HepG2 (cell line): ENCODE data around the gene NLRC5. TPM values are rescaled to one million over a fixed set of nuclear protein-coding genes. Genes with fewer than 3 reads are reported as not detected.

Experiments used
- ATAC-seq: fragments of 200-7000 bp; cut with Tn5 transposase; 3 replicates; pipeline ENCODE4 v1.9.1; 2020; ENCODE audit warnings: mild to moderate bottlenecking, moderate library complexity
- BruUV-seq: library from RNA; stranded (reverse); fragments of 400-500 nt; replicated peaks from 2 replicates; lab custom pipeline; 2021; lab: Mats Ljungman, UMichigan
- CTCF ChIA-PET: fragments of 300-600 bp; formaldehyde crosslinking; extraction: SDS; loops from one replicate; lab custom pipeline; 2021; ENCODE audit warnings: low total read pairs, inconsistent platforms, low intra/inter-chr PET ratio; lab: Yijun Ruan, JAX
- POLR2A ChIA-PET: fragments of 350-600 bp; sonication (Branson Sonifier 250); formaldehyde crosslinking; loops from one replicate; lab custom pipeline; 2020; ENCODE audit warnings: antibody characterized with exemption, inconsistent platforms; lab: Yijun Ruan, JAX
- DNase-seq: peaks from one replicate; pipeline ENCODE4 v3.0.0-alpha.2; 2015; ENCODE audit warnings: low spot score
- FAIRE-seq: peaks from 3 replicates; lab custom pipeline; 2011; peaks lifted over from hg19 to GRCh38; lab: Jason Lieb, UNC
- H2AFZ ChIP-seq: one replicate; pipeline ENCODE4 v1.6.1; 2011; ENCODE audit warnings: low read length, inconsistent platforms
- H3K27ac ChIP-seq: fragments of 300-600 bp; 3 replicates; pipeline ENCODE4 v1.8.0; 2011; ENCODE audit warnings: mixed run types, mild to moderate bottlenecking, mixed read lengths, low read length, inconsistent platforms; ENCODE audit not compliant: insufficient read depth; ENCODE audit errors: extremely low read length
- H3K27me3 ChIP-seq, 2 experiments: fragments of 200-600 bp in 1 of 2; 2 replicates in 1 of 2; 3 replicates in 1 of 2; pipeline versions ENCODE4 v1.6.0 to v1.8.0; 2011; ENCODE audit warnings: low read length in 2 of 2, mild to moderate bottlenecking in 2 of 2, moderate library complexity in 2 of 2, inconsistent platforms in 1 of 2; ENCODE audit not compliant: insufficient read depth in 2 of 2, control insufficient read depth in 1 of 2
- H3K36me3 ChIP-seq, 2 experiments: fragments of 200-600 bp in 1 of 2; replicated peaks in 1 of 2; 2 replicates in 1 of 2; 3 replicates in 1 of 2; pipeline versions ENCODE4 v1.5.1 to v1.8.0; 2011; ENCODE audit warnings: low read length in 2 of 2, inconsistent platforms in 1 of 2; ENCODE audit not compliant: insufficient read depth in 2 of 2, control insufficient read depth in 1 of 2
- H3K4me1 ChIP-seq: 2 replicates; pipeline ENCODE4 v1.5.1; 2012; ENCODE audit warnings: low read length, inconsistent platforms; ENCODE audit not compliant: insufficient read depth
- H3K4me2 ChIP-seq: 2 replicates; pipeline ENCODE4 v1.6.0; 2011; ENCODE audit warnings: low read depth, low read length, inconsistent platforms
- H3K4me3 ChIP-seq, 3 experiments: fragments of 200-600 bp in 1 of 3; sonication (generic), shearing (Covaris generic) in 1 of 3; replicated peaks in 1 of 3; 2 replicates each; pipeline ENCODE4 v1.5.1; 2011 to 2016; ENCODE audit warnings: low read length in 3 of 3, inconsistent platforms in 2 of 3, low read depth in 2 of 3, mild to moderate bottlenecking in 2 of 3, control low read depth in 1 of 3, mixed read lengths in 1 of 3; ENCODE audit not compliant: insufficient read depth in 1 of 3
- H3K79me2 ChIP-seq: one replicate; pipeline ENCODE4 v1.6.1; 2011; ENCODE audit warnings: low read length, inconsistent platforms; ENCODE audit not compliant: insufficient read depth
- H3K9ac ChIP-seq: 2 replicates; pipeline ENCODE4 v1.6.0; 2011; ENCODE audit warnings: mild to moderate bottlenecking, low read depth, low read length, inconsistent platforms; ENCODE audit not compliant: insufficient read depth
- H3K9me3 ChIP-seq: 2 replicates; pipeline ENCODE4 v1.5.1; 2012; ENCODE audit warnings: mild to moderate bottlenecking, low read length
- H4K20me1 ChIP-seq: 2 replicates; pipeline ENCODE4 v1.6.0; 2011; ENCODE audit warnings: inconsistent platforms, mild to moderate bottlenecking, low read length, moderate library complexity; ENCODE audit not compliant: insufficient read depth
- JARID2 ChIP-seq: sonication (generic); formaldehyde crosslinking; IDR thresholded peaks from 2 replicates; pipeline ENCODE4 v1.8.1; 2023; ENCODE audit warnings: missing genetic modification reagents, inconsistent platforms; ENCODE audit not compliant: insufficient replicate concordance
- JUNB ChIP-seq: sonication (generic); formaldehyde crosslinking; IDR thresholded peaks from 2 replicates; pipeline ENCODE4 v1.8.0; 2022; ENCODE audit warnings: missing genetic modification reagents, mild to moderate bottlenecking, borderline replicate concordance
- SOX5 ChIP-seq: IDR thresholded peaks from 2 replicates; pipeline ENCODE4 v1.6.1; 2016; ENCODE audit warnings: borderline replicate concordance
- ZNF17 ChIP-seq: sonication (generic); formaldehyde crosslinking; IDR thresholded peaks from 2 replicates; pipeline ENCODE4 v1.5.0; 2020; ENCODE audit warnings: mild to moderate bottlenecking, missing genetic modification reagents
- ZNF253 ChIP-seq: sonication (generic); formaldehyde crosslinking; IDR thresholded peaks from 2 replicates; pipeline ENCODE4 v1.8.0; 2022; ENCODE audit warnings: mild to moderate bottlenecking, missing genetic modification reagents, borderline replicate concordance
- ZNF615 ChIP-seq: sonication (generic); formaldehyde crosslinking; IDR thresholded peaks from 2 replicates; pipeline ENCODE4 v1.5.0; 2020; ENCODE audit warnings: mild to moderate bottlenecking, missing genetic modification reagents, borderline replicate concordance
- WGBS: methylation state at CpG from one replicate; pipeline ENCODE4 v1.1.6; 2017; ENCODE audit warnings: low lambda C conversion rate; 5-methylcytosine and 5-hydroxymethylcytosine counted together
- in situ Hi-C: cut with HindIII; loops from 2 replicates; pipeline ENCODE4 v1.10.0; 2017; ENCODE audit warnings: low pct_unique_long_range_greater_than_20kb; ENCODE audit not compliant: extremely low pct_ligation_motif_present
- intact Hi-C: fragments of 100-400 bp; cut with micrococcal nuclease; formaldehyde crosslinking; loops from one replicate; pipeline ENCODE4 v1.10.0; 2022; ENCODE audit not compliant: unreplicated experiment
- polyA plus RNA-seq, 8 experiments: library from polyadenylated mRNA; depleted of rRNA in 3 of 8; stranded (reverse) in 7 of 8; unstranded in 1 of 8; fragments of >200 nt; fragmentation: Illumina TruSeq in 4 of 8; extraction: Trizol in 4 of 8; gene quantifications; 2 replicates each; pipeline versions ENCODE4 v1.2.1 to v1.2.3, GENCODE V29; 2011 to 2016; ENCODE audit warnings: low read depth in 4 of 8, missing spikeins in 1 of 8, mixed read lengths in 1 of 8; ENCODE audit not compliant: insufficient read depth in 1 of 8
- total RNA-seq, 5 experiments: library from RNA; depleted of rRNA; stranded (reverse); fragments of >200 nt; fragmentation: Illumina TruSeq; extraction: Trizol; gene quantifications; 2 replicates each; pipeline ENCODE4 v1.2.3, GENCODE V29; 2016; ENCODE audit warnings: low read depth in 1 of 5
- TF ChIP-seq, protein P1 (sequence below): IDR thresholded peaks from 2 replicates; pipeline ENCODE4 v1.6.1; 2016; ENCODE audit warnings: low read depth, missing genetic modification reagents, missing compliant biosample characterization

The NLRC5 gene
- total and polyA plus RNA-seq, 2 of the 13 experiments (the other 11 are each of a cell fraction or from before 2014, with no cell fraction given), result 6.3 to 12.7 TPM

GRCh38 chr16:57102888-57103851 lies 113.8 kb downstream of the NLRC5 start:
- Histone ChIP-seq H2AFZ (no peak overlapping the region), H3K4me1 (no peaks in the 10 kb centered on the region), H3K4me2 (no peak overlapping the region), H3K9ac (no peak overlapping the region), H4K20me1 (no peaks in the 10 kb centered on the region), H3K27ac (no peak overlapping the region), H3K79me2 (no peaks in the 10 kb centered on the region), H3K9me3 (no peaks in the 10 kb centered on the region), H3K4me3 (no peak overlapping the region), H3K27me3 (peaks cover 0 to 2% of the 10 kb centered on the region in 2 experiments; a peak in 2 of 5 replicates), H3K36me3 (no peaks in the 10 kb centered on the region)
- DNase-seq (no peak), ATAC-seq (no peak), FAIRE-seq (no peak)
- 64% methylated on average over 16 of the region's 16 CpGs for WGBS
- BruUV-seq, result no TSS peak
- ChIA-PET CTCF (no interaction called here), POLR2A (no interaction called here)
- intact Hi-C loops, result no loop called here
- in situ Hi-C loops, result no loop called here
- no peak for TF ChIP-seq ZNF17 (CRISPR knock-in tag)
- no peak for TF ChIP-seq JUNB (CRISPR knock-in tag)
- no peak for TF ChIP-seq ZNF253
- TF ChIP-seq, protein P1, sequence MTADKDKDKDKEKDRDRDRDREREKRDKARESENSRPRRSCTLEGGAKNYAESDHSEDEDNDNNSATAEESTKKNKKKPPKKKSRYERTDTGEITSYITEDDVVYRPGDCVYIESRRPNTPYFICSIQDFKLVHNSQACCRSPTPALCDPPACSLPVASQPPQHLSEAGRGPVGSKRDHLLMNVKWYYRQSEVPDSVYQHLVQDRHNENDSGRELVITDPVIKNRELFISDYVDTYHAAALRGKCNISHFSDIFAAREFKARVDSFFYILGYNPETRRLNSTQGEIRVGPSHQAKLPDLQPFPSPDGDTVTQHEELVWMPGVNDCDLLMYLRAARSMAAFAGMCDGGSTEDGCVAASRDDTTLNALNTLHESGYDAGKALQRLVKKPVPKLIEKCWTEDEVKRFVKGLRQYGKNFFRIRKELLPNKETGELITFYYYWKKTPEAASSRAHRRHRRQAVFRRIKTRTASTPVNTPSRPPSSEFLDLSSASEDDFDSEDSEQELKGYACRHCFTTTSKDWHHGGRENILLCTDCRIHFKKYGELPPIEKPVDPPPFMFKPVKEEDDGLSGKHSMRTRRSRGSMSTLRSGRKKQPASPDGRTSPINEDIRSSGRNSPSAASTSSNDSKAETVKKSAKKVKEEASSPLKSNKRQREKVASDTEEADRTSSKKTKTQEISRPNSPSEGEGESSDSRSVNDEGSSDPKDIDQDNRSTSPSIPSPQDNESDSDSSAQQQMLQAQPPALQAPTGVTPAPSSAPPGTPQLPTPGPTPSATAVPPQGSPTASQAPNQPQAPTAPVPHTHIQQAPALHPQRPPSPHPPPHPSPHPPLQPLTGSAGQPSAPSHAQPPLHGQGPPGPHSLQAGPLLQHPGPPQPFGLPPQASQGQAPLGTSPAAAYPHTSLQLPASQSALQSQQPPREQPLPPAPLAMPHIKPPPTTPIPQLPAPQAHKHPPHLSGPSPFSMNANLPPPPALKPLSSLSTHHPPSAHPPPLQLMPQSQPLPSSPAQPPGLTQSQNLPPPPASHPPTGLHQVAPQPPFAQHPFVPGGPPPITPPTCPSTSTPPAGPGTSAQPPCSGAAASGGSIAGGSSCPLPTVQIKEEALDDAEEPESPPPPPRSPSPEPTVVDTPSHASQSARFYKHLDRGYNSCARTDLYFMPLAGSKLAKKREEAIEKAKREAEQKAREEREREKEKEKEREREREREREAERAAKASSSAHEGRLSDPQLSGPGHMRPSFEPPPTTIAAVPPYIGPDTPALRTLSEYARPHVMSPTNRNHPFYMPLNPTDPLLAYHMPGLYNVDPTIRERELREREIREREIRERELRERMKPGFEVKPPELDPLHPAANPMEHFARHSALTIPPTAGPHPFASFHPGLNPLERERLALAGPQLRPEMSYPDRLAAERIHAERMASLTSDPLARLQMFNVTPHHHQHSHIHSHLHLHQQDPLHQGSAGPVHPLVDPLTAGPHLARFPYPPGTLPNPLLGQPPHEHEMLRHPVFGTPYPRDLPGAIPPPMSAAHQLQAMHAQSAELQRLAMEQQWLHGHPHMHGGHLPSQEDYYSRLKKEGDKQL (CRISPR knock-in tag), result no peak
- no peak for TF ChIP-seq JARID2 (CRISPR knock-in tag)
- no peak for TF ChIP-seq ZNF615 (CRISPR knock-in tag)
- TF ChIP-seq SOX5 (CRISPR knock-in tag), result no peak
